ENCODE data around the gene PSMD13.

PSMD13 gene

GRCh38 chr11:232783-233565 is 3.8 kb upstream of the PSMD13 start:
- TF ChIP-seq CTCF (IDR thresholded peaks at IDR 0.05): no peak

GRCh38 chr11:235180-235579 is 1.6 kb upstream of the PSMD13 start:
- TF ChIP-seq CTCF (IDR thresholded peaks at IDR 0.05): no peak

- TF ChIP-seq CTCF (IDR thresholded peaks at IDR 0.05): no peak
These were observed 1.2 kb upstream of the PSMD13 start for GRCh38 chr11:235609-235996.

- TF ChIP-seq CTCF (IDR thresholded peaks at IDR 0.05): no peak
These were observed 591 bp upstream of the PSMD13 start, which contains the start of gene SIRT3 for GRCh38 chr11:235997-236773. Gene SIRT3, minus strand, starts transcription at chr11:236342. Its CDS starts 14 bp downstream, at chr11:236328.

- TF ChIP-seq CTCF (IDR thresholded peaks at IDR 0.05): no peak
These were observed 3.5 kb downstream of the PSMD13 start for GRCh38 chr11:240315-240714.

GRCh38 chr11:241634-242033 is 4.9 kb downstream of the PSMD13 start:
- TF ChIP-seq CTCF (IDR thresholded peaks at IDR 0.05): no peak

- TF ChIP-seq CTCF (IDR thresholded peaks at IDR 0.05): no peak
These were observed 7.6 kb downstream of the PSMD13 start for GRCh38 chr11:244376-244775.
